GM12878 (cell line): ENCODE results near the gene ADNP2. TPM values are rescaled to one million over a fixed set of nuclear protein-coding genes. Genes with fewer than 3 reads are reported as not detected.

Source experiments
- ATAC-seq: fragments of 200-7000 bp; cut with Tn5 transposase; 3 replicates; pipeline ENCODE4 v1.9.1; 2020; ENCODE audit warnings: mild to moderate bottlenecking, moderate library complexity
- BruUV-seq: library from RNA; stranded (reverse); fragments of 400-500 nt; replicated peaks from 2 replicates; lab custom pipeline; 2021; lab: Mats Ljungman, UMichigan
- CTCF ChIA-PET: fragments of 300-600 bp; sonication (Branson Sonifier 250); formaldehyde crosslinking; extraction: SDS; loops from one replicate; lab custom pipeline; 2021; ENCODE audit warnings: inconsistent platforms; lab: Yijun Ruan, JAX
- POLR2A ChIA-PET: fragments of 350-600 bp; formaldehyde crosslinking; extraction: SDS; loops from one replicate; lab custom pipeline; 2021; ENCODE audit warnings: inconsistent platforms; lab: Charles Lee
- RAD21 ChIA-PET: fragments of 300-600 bp; sonication (Branson Sonifier 250); formaldehyde crosslinking; loops from one replicate; lab custom pipeline; 2023; ENCODE audit warnings: antibody characterized with exemption; ENCODE audit not compliant: unreplicated experiment; lab: Charles Lee
- SMC1A ChIA-PET: fragments of 300-600 bp; sonication (Branson Sonifier 250); formaldehyde crosslinking; loops from one replicate; lab custom pipeline; 2023; ENCODE audit not compliant: unreplicated experiment, uncharacterized antibody; lab: Charles Lee
- DNase-seq: peaks from one replicate; pipeline ENCODE4 v3.0.0-alpha.2; 2011; ENCODE audit warnings: low read depth, low spot score
- FAIRE-seq: peaks from 3 replicates; lab custom pipeline; 2011; peaks lifted over from hg19 to GRCh38; lab: Jason Lieb, UNC
- H2AFZ ChIP-seq: 2 replicates; pipeline ENCODE4 v1.6.0; 2011; ENCODE audit warnings: low read depth, low read length, control low read depth; ENCODE audit not compliant: control insufficient read depth
- H3K27ac ChIP-seq: 2 replicates; pipeline ENCODE4 v1.5.1; 2011; ENCODE audit warnings: control low read depth; ENCODE audit not compliant: control insufficient read depth, insufficient read depth
- H3K27me3 ChIP-seq, 2 experiments: replicated peaks in 1 of 2; 2 replicates each; pipeline versions ENCODE4 v1.6.0 to v1.6.1; 2011; ENCODE audit warnings: low read length in 1 of 2; ENCODE audit not compliant: control insufficient read depth in 2 of 2, insufficient read depth in 2 of 2
- H3K36me3 ChIP-seq, 2 experiments: 2 replicates each; pipeline ENCODE4 v1.5.1; 2011; ENCODE audit warnings: low read length in 1 of 2; ENCODE audit not compliant: control insufficient read depth in 2 of 2, insufficient read depth in 2 of 2
- H3K4me1 ChIP-seq: 2 replicates; pipeline ENCODE4 v1.6.1; 2011; ENCODE audit warnings: mild to moderate bottlenecking, low read length, moderate library complexity, mixed read lengths; ENCODE audit not compliant: control insufficient read depth, insufficient read depth
- H3K4me2 ChIP-seq: 2 replicates; pipeline ENCODE4 v1.6.0; 2011; ENCODE audit warnings: control low read depth; ENCODE audit not compliant: control insufficient read depth, insufficient read depth
- H3K4me3 ChIP-seq: fragments of 200-600 bp; sonication (generic); 2 replicates; pipeline ENCODE4 v1.5.1; 2016
- H3K79me2 ChIP-seq: 2 replicates; pipeline ENCODE4 v1.6.0; 2011; ENCODE audit warnings: low read length; ENCODE audit not compliant: control insufficient read depth, insufficient read depth
- H3K9ac ChIP-seq: 2 replicates; pipeline ENCODE4 v1.8.0; 2011; ENCODE audit warnings: low read length, control low read depth, mixed read lengths; ENCODE audit not compliant: control insufficient read depth, insufficient read depth
- H3K9me3 ChIP-seq: replicated peaks from 3 replicates; pipeline ENCODE4 v1.5.1; 2011; ENCODE audit warnings: mild to moderate bottlenecking, low read length; ENCODE audit not compliant: control insufficient read depth, insufficient read depth
- H4K20me1 ChIP-seq: 2 replicates; pipeline ENCODE4 v1.6.0; 2011; ENCODE audit not compliant: control insufficient read depth, insufficient read depth
- CUX1 ChIP-seq: IDR thresholded peaks from 2 replicates; pipeline ENCODE4 v1.6.1; 2012; ENCODE audit warnings: improper control_type of control experiment, low read depth, low read length; ENCODE audit not compliant: insufficient replicate concordance
- NFYB ChIP-seq: IDR thresholded peaks from 2 replicates; pipeline ENCODE4 v1.6.1; 2011; ENCODE audit warnings: low read depth, mild to moderate bottlenecking, low read length, improper control_type of control experiment, moderate library complexity; ENCODE audit not compliant: insufficient read depth
- TARDBP ChIP-seq: IDR thresholded peaks from 2 replicates; pipeline ENCODE4 v1.6.1; 2016; ENCODE audit warnings: borderline replicate concordance
- TCF3 ChIP-seq: IDR thresholded peaks from 2 replicates; pipeline ENCODE4 v1.6.1; 2012; ENCODE audit warnings: low read depth, mild to moderate bottlenecking, low read length, borderline replicate concordance; ENCODE audit not compliant: insufficient read depth
- ZBTB40 ChIP-seq: fragments of 450-650 bp; IDR thresholded peaks from 2 replicates; pipeline ENCODE4 v1.6.1; 2016; ENCODE audit warnings: mild to moderate bottlenecking, moderate library complexity, borderline replicate concordance
- ZZZ3 ChIP-seq: IDR thresholded peaks from 2 replicates; pipeline ENCODE4 v1.6.1; 2011; ENCODE audit warnings: low read depth; ENCODE audit not compliant: control insufficient read depth, insufficient read length
- WGBS: methylation state at CpG from one replicate; pipeline ENCODE4 v1.1.6; 2016; ENCODE audit warnings: low lambda C conversion rate; ENCODE audit not compliant: insufficient replicate concordance, insufficient coverage; ENCODE audit errors: missing lambda C conversion rate; 5-methylcytosine and 5-hydroxymethylcytosine counted together
- in situ Hi-C: fragments of 300-500 bp; cut with MboI; formaldehyde crosslinking; loops from 9 replicates; pipeline ENCODE4 v1.14.3; 2018; ENCODE audit warnings: mixed read lengths
- intact Hi-C: fragments of 100-400 bp; cut with micrococcal nuclease; formaldehyde crosslinking; loops from one replicate; pipeline ENCODE4 v1.14.2; 2022; ENCODE audit not compliant: unreplicated experiment
- polyA plus RNA-seq, 11 experiments: library from polyadenylated mRNA; depleted of rRNA in 4 of 11; unstranded in 6 of 11; stranded (reverse) in 5 of 11; fragments of >200 nt; fragmentation: Nextera tagmentation in 4 of 11; fragmentation: Illumina TruSeq in 1 of 11; extraction: Ambion mirVana in 4 of 11; extraction: Trizol in 1 of 11; gene quantifications; 1 replicate in 1 of 11; 2 replicates in 10 of 11; pipeline versions ENCODE4 v1.2.1 to v1.2.3, GENCODE V29; 2011 to 2016; ENCODE audit warnings: inconsistent platforms in 2 of 11, missing spikeins in 2 of 11, low read depth in 1 of 11
- total RNA-seq, 4 experiments: library from RNA; depleted of rRNA in 3 of 4; stranded (reverse); fragments of >200 nt in 3 of 4; fragmentation: Illumina TruSeq in 1 of 4; extraction: Trizol in 1 of 4; gene quantifications; 2 replicates each; pipeline versions ENCODE4 v1.2.1 to v1.2.3, GENCODE V29; 2013 to 2021

The ADNP2 gene
- total and polyA plus RNA-seq, 10 of the 15 experiments (the other 5 are each of a cell fraction or from before 2014, with no cell fraction given), result 3.7 to 25.1 (median 13.0) TPM

- no peak for TF ChIP-seq TCF3
- no peak for TF ChIP-seq CUX1
- TF ChIP-seq NFYB, result no peak
- TF ChIP-seq TARDBP, result no peak
- TF ChIP-seq, all 136 proteins: peak for 0
Measured at GRCh38 chr18:80133124-80133523, 24.1 kb downstream of the ADNP2 start (continued).

- ChIA-PET RAD21 (no interaction called here), SMC1A (interaction anchor here (1.6 kb wide), 1 partner anchor 21 kb away, joined by 4 read pairs; no protein-coding TSS in a partner anchor), CTCF (interaction anchor here (0.6 kb wide), 1 partner anchor 122 kb away, joined by 3 read pairs; no protein-coding TSS in a partner anchor), POLR2A (no interaction called here)
- DNase-seq, result no peak
- Histone ChIP-seq H3K4me1 (no peaks in the 10 kb centered on the region; the same call in 1 of the 2 replicates), H3K4me3 (no peak overlapping the region), H3K79me2 (no peaks in the 10 kb centered on the region; the same call in none of the 2 replicates), H4K20me1 (no peaks in the 10 kb centered on the region), H3K9ac (no peak overlapping the region), H3K36me3 (peaks cover 12 to 17% of the 10 kb centered on the region in 2 experiments; a peak in 3 of 4 replicates), H3K27me3 (no peaks in the 10 kb centered on the region), H3K27ac (no peak overlapping the region), H3K4me2 (no peak overlapping the region), H2AFZ (no peak overlapping the region), H3K9me3 (no peaks in the 10 kb centered on the region)
- no peak for ATAC-seq
- TF ChIP-seq ZZZ3 (no peak), ZBTB40 (peak; percentile 53; the same call in 1 of the 2 replicates)
- no peak for FAIRE-seq
- WGBS, result 100% methylated on average over 1 of the region's 1 CpG
- BruUV-seq, result no TSS peak
- in situ Hi-C loops, result no loop called here
- intact Hi-C loops, result no loop called here
Measured at GRCh38 chr18:80135136-80135535, 26.1 kb downstream of the ADNP2 start.
